Hair follicular keratinocyte (primary cell): ENCODE data around the gene CCL24. TPM values are rescaled to one million over a fixed set of nuclear protein-coding genes. Genes with fewer than 3 reads are reported as not detected.

Source experiments
- total RNA-seq: library from RNA; depleted of rRNA; stranded (reverse); fragments of >200 nt; gene quantifications from 2 replicates; pipeline ENCODE4 v1.2.3, GENCODE V29; 2015

CCL24 gene, protein sequence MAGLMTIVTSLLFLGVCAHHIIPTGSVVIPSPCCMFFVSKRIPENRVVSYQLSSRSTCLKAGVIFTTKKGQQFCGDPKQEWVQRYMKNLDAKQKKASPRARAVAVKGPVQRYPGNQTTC
- not detected in 2 replicates for total RNA-seq

DNA sequence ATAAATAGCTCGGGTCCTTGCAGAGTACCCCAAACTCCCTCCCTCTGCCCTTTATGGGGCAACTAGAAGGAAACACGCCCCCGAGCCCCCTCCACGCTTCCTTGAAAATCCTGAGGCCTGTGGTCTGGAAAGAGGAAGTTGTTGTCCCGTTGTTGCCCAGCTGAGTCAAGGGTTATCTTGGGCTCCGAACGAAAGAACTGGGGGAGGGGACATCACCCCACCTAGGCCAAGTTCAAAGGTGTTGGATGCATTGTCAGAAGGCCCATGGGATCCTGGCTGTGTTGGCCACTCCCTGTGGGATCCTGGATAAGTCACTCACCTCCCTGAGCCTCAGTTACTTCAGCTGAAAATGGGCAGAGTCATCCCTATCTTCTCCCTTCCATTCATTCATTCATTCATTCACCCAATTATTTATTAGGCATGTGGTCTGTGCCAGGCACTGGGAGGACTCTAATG lies at the start of gene CCL24:
CCL24 (minus strand) TSS at position 26 of the 456 bp plus-strand sequence. CDS start 91 bp downstream, outside the sequence.

DNA sequence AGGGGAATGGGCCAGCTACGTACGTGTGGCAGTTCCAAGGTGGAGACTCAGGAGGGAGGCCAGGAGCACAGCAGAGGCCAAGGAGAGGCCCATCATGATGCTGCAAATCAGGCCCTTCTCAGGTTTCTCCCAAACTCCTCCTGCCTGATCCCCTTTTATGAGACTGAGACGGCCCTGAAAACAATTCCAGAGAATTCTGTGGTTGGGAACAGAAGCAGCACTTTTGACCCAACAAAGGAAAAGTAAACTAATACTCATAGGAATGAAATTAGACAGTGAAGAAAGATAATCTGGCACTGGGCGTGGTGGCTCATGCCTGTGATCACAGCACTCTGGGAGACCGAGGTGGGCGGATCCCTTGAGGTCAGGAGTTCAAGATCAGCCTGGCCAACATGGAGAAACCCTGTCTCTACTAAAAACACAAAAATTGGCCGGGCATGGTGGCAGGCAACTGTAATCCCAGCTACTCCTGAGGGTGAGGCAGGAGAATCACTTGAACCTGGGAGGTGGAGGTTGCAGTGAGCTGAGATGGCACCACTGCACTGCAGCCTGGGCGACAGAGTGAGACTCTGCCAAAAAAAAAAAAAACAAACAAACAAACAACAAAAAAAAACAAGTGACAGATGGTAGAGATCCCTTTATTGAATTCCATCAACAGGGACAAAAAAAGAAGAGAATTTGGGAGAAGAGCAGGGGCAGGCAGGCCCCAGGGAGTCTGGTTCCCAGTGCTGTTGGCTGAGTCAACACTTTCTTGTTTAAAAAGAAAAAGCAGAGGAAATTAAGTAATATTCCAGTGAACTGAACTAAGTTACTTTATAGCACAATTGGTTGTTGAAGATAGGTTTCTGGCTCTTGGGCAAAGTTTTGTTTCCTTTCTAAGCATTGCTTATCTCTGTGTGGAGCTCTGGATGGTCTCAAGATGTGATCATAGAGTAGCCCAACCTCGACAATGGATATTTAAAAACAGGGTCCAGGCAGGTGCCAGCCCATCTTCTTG lies 41.2 kb downstream of the CCL24 start, which contains the start of gene CCL26:
CCL26 (minus strand) TSS at position 131 of the 997 bp plus-strand sequence; CDS start at position 96, 35 bp downstream.

Other genes with a start within 250 kb of the CCL24 start
- gene HIP1, start 74.9 kb downstream of the CCL24 start, total RNA-seq = 6.3 and 7.2 TPM in 2 replicates
- not detected in 2 replicates for gene CCL26, start 41.6 kb downstream of the CCL24 start, total RNA-seq
- 26.7 and 30.0 TPM in 2 replicates for gene RHBDD2, start 65.2 kb upstream of the CCL24 start, total RNA-seq
- gene POR, start 101.3 kb upstream of the CCL24 start, total RNA-seq = 68.3 and 74.8 TPM in 2 replicates
- 16.5 and 23.3 TPM in 2 replicates for gene TMEM120A, start 180.8 kb upstream of the CCL24 start, total RNA-seq
- 53.4 and 78.9 TPM in 2 replicates for gene STYXL1, start 234.2 kb upstream of the CCL24 start, total RNA-seq
- gene MDH2, start 234.3 kb upstream of the CCL24 start, total RNA-seq = 146 and 154 TPM in 2 replicates